Heart left ventricle (tissue), 16 donors: ENCODE measurements around the gene LZTFL1. TPM values are rescaled to one million over a fixed set of nuclear protein-coding genes. Genes with fewer than 3 reads are reported as not detected.
"Not testable (repeated sequence)": the region's sequence is repeated elsewhere in the genome, so short reads cannot be mapped to it uniquely, and the experiment has no call there.

ENCODE experiments used
- ATAC-seq, 4 donors: fragments of 200-7000 bp; cut with Tn5 transposase; one replicate each; pipeline ENCODE4 v1.9.1; 2020 to 2022; ENCODE audit warnings: moderate library complexity in 4 of 4, mild to moderate bottlenecking in 3 of 4, moderate number of reproducible peaks in 1 of 4
- DNase-seq, 5 donors: peaks; one replicate each; pipeline ENCODE4 v3.0.0-alpha.2; 2020
- H3K27ac ChIP-seq, 12 donors: fragments of 200-600 bp; sonication (generic) in 4 of 12; one replicate each; pipeline versions ENCODE4 v1.5.0 to v1.8.0; 2016 to 2022; ENCODE audit warnings: mild to moderate bottlenecking in 2 of 12
- H3K27me3 ChIP-seq, 9 donors: fragments of 200-600 bp; sonication (generic) in 2 of 9; one replicate each; pipeline versions ENCODE4 v1.5.1 to v1.8.0; 2016 to 2022; ENCODE audit warnings: mild to moderate bottlenecking in 3 of 9
- H3K36me3 ChIP-seq, 9 donors: fragments of 200-600 bp; sonication (generic) in 2 of 9; one replicate each; pipeline versions ENCODE4 v1.5.0 to v1.8.0; 2018 to 2022; ENCODE audit warnings: mild to moderate bottlenecking in 2 of 9
- H3K4me1 ChIP-seq, 12 donors: fragments of 200-600 bp; sonication (generic) in 4 of 12; one replicate each; pipeline versions ENCODE4 v1.5.0 to v1.8.0; 2016 to 2022; ENCODE audit warnings: mild to moderate bottlenecking in 3 of 12
- H3K4me3 ChIP-seq, 12 donors: fragments of 200-600 bp; sonication (generic) in 4 of 12; one replicate each; pipeline versions ENCODE4 v1.5.0 to v1.8.0; 2017 to 2022; ENCODE audit warnings: mild to moderate bottlenecking in 9 of 12, moderate library complexity in 4 of 12
- H3K9me3 ChIP-seq, 12 donors: fragments of 200-600 bp; sonication (generic) in 4 of 12; one replicate each; pipeline versions ENCODE4 v1.5.0 to v1.8.0; 2016 to 2022; ENCODE audit warnings: mild to moderate bottlenecking in 1 of 12
- CTCF ChIP-seq, 12 donors: fragments of 200-600 bp; sonication (generic) in 4 of 12; IDR thresholded peaks; one replicate each; pipeline versions ENCODE4 v1.5.0 to v1.8.0; 2018 to 2022; ENCODE audit warnings: antibody characterized with exemption in 12 of 12, mild to moderate bottlenecking in 5 of 12
- POLR2A ChIP-seq, 2 donors: fragments of 450-650 bp; IDR thresholded peaks; one replicate each; pipeline ENCODE4 v1.6.1; 2017; ENCODE audit warnings: antibody characterized with exemption in 2 of 2, mild to moderate bottlenecking in 2 of 2, moderate library complexity in 2 of 2
- WGBS, 4 donors: extraction: QIAGEN DNeasy Blood & Tissue Kit in 2 of 4; methylation state at CpG; one replicate each; pipeline versions ENCODE4 v1.1.5 to v1.1.7; 2013 to 2018; 5-methylcytosine and 5-hydroxymethylcytosine counted together
- intact Hi-C, 10 donors: fragments of 100-400 bp; cut with DNase I; formaldehyde crosslinking; loops; one replicate each; pipeline versions ENCODE4 v1.11.1 to v1.14.2; 2022
- polyA plus RNA-seq, 2 donors: library from polyadenylated mRNA; stranded (reverse); fragments of 200-250 nt; gene quantifications; one replicate each; pipeline ENCODE4 v1.2.3, GENCODE V29; 2013
- total RNA-seq, 9 donors: library from RNA; depleted of rRNA in 2 of 9; stranded (reverse); fragments of >200 nt in 2 of 9; fragmentation: NEBNext Ultra II Directional in 3 of 9; extraction: Animal tissue kit (Norgen Biotek cat#: 25700) in 3 of 9; gene quantifications; one replicate each; pipeline versions ENCODE4 v1.1.0 to v1.2.4, GENCODE V29; 2016 to 2023
- donor health status: ischemic (EF 13 %, LVEDD 7.1; RV severe dilation, severe dysfunction).
- donor health status: healthy with polysubstance abuse.
- donor health status: DM: no; HTN: yes; CAD: no.
- donor health status: DM: no; HTN: no; CAD: no.
- donor health status: ischemic (EF 25% LVEDD 6.9; RV normal size, moderate dysfunction).
- donor health status: ischemic (EF 25% LVEDD 5.7; RV mildly dilated, moderate dysfunction).
- donor health status: healthy.
- donor health status: DM: yes; HTN: yes; CAD: no.
- donor health status: ischemic (EF 35%, LVEDD 5.7; RV mildly dilated, moderate dysfunction).
- donor health status: nonischemic (EF 11% LVEDD 7.7; RV severe dilation, severe dysfunction).
- donor health status: DM: yes; HTN: yes; CAD: no.
- donor health status: PGD.
- donor health status: ischemic (EF 29% LVEDD 5.4; RV normal size, mild dysfunction).
- donor health status: nonischemic (EF 23%, LVEDD 6.1; RV moderate dilation, normal function).

The LZTFL1 gene
- total and polyA plus RNA-seq, 11 donors, result 1.7 to 13.1 (median 8.8) TPM

GRCh38 chr3:45860481-45860880 lies 18.6 kb upstream of the LZTFL1 start:
- no peak overlapping the region for H3K4me3 ChIP-seq
- no peaks in the 10 kb centered on the region for H3K27me3 ChIP-seq
- H3K27ac ChIP-seq, result no peak overlapping the region
- 72 to 84% (median 80%) methylated on average over 4 of the region's 4 CpGs for WGBS, 4 donors
- no peaks in the 10 kb centered on the region for H3K4me1 ChIP-seq
- no peaks in the 10 kb centered on the region for H3K36me3 ChIP-seq
- DNase-seq (no peak), ATAC-seq (no peak)
- TF ChIP-seq POLR2A (IDR thresholded peaks at IDR 0.05) (no peak), CTCF (IDR thresholded peaks at IDR 0.05) (no peak)
- H3K9me3 ChIP-seq, result peaks cover 0 to 22% (median 5%) of the 10 kb centered on the region in 12 donors
- intact Hi-C loops, result no loop called here

- Histone ChIP-seq H3K4me3 (no peak overlapping the region), H3K9me3 (peaks cover 0 to 20% (median 5%) of the 10 kb centered on the region in 12 donors), H3K27ac (no peak overlapping the region), H3K27me3 (no peaks in the 10 kb centered on the region), H3K36me3 (no peaks in the 10 kb centered on the region), H3K4me1 (no peaks in the 10 kb centered on the region)
- intact Hi-C loops, result no loop called here
- no peak for ATAC-seq
- WGBS, 4 donors, result 75 to 84% (median 81%) methylated on average over 7 of the region's 7 CpGs
- no peak for DNase-seq
- TF ChIP-seq POLR2A (IDR thresholded peaks at IDR 0.05), result no peak
- no peak for TF ChIP-seq CTCF (IDR thresholded peaks at IDR 0.05)
Observed at GRCh38 chr3:45858809-45859543, 17.1 kb upstream of the LZTFL1 start.

- 81 to 93% (median 89%) methylated on average over 2 of the region's 2 CpGs for WGBS, 4 donors
- ATAC-seq, H3K4me3 ChIP-seq, intact Hi-C loops, DNase-seq, H3K27me3 ChIP-seq, H3K36me3 ChIP-seq, H3K27ac ChIP-seq, H3K4me1 ChIP-seq: not testable (repeated sequence)
- peaks cover 0 to 13% (median 2%) of the 10 kb centered on the region in 12 donors for H3K9me3 ChIP-seq
Observed at GRCh38 chr3:45857024-45857423, 15.1 kb upstream of the LZTFL1 start.

- H3K4me3 ChIP-seq, H3K27me3 ChIP-seq, ATAC-seq, intact Hi-C loops, H3K36me3 ChIP-seq, H3K27ac ChIP-seq, DNase-seq, H3K4me1 ChIP-seq: not testable (repeated sequence)
- H3K9me3 ChIP-seq, result peaks cover 0 to 13% (median 2%) of the 10 kb centered on the region in 12 donors
- WGBS, 4 donors, result 90 to 97% (median 93%) methylated on average over 1 of the region's 1 CpG
Observed at GRCh38 chr3:45856323-45856722, 14.4 kb upstream of the LZTFL1 start.

- Histone ChIP-seq H3K4me1 (peaks cover 0 to 8% (median 0%) of the 10 kb centered on the region in 12 donors), H3K4me3 (no peak overlapping the region), H3K36me3 (no peaks in the 10 kb centered on the region), H3K27me3 (peaks cover 0 to 17% (median 0%) of the 10 kb centered on the region in 9 donors), H3K9me3 (peaks cover 0 to 13% (median 2%) of the 10 kb centered on the region in 12 donors), H3K27ac (no peak overlapping the region)
- intact Hi-C loops, result no loop called here
- WGBS, 4 donors, result 74 to 89% (median 82%) methylated on average over 2 of the region's 2 CpGs
- TF ChIP-seq CTCF (IDR thresholded peaks at IDR 0.05) (no peak), POLR2A (IDR thresholded peaks at IDR 0.05) (no peak)
- no peak for DNase-seq
- ATAC-seq, result no peak
Observed at GRCh38 chr3:45852828-45853227, 10.9 kb upstream of the LZTFL1 start.
